H1 (cell line): Measurements from ENCODE around the gene FOXN3. TPM values are rescaled to one million over a fixed set of nuclear protein-coding genes. Genes with fewer than 3 reads are reported as not detected.

ENCODE experiments used
- BACH1 ChIP-seq: IDR thresholded peaks from 2 replicates; pipeline ENCODE4 v1.6.1; 2012; ENCODE audit warnings: low read length, improper control_type of control experiment
- CEBPB ChIP-seq: IDR thresholded peaks from 2 replicates; pipeline ENCODE4 v1.6.1; 2012; ENCODE audit warnings: low read depth, low read length
- HDAC6 ChIP-seq: IDR thresholded peaks from one replicate; pipeline ENCODE4 v1.7.1; 2012; ENCODE audit warnings: low read depth, mild to moderate bottlenecking, inconsistent platforms, low read length, moderate library complexity
- KDM1A ChIP-seq: fragments of 200-600, 300-600 bp; sonication (generic); IDR thresholded peaks from 2 replicates; pipeline ENCODE4 v1.7.1; 2016; ENCODE audit warnings: mild to moderate bottlenecking, low read length, borderline replicate concordance
- POU5F1 ChIP-seq: IDR thresholded peaks from 2 replicates; pipeline ENCODE4 v1.6.1; 2011; ENCODE audit warnings: low read depth, mild to moderate bottlenecking, low read length, moderate library complexity
- RBBP5 ChIP-seq: IDR thresholded peaks from 2 replicates; pipeline ENCODE4 v1.7.1; 2012; ENCODE audit warnings: low read depth, mild to moderate bottlenecking, inconsistent platforms, low read length, moderate library complexity, borderline replicate concordance
- RXRA ChIP-seq: IDR thresholded peaks from 2 replicates; pipeline ENCODE4 v1.6.1; 2011; ENCODE audit warnings: low read depth, mild to moderate bottlenecking, low read length, moderate library complexity; ENCODE audit not compliant: insufficient read depth
- polyA plus RNA-seq, 7 experiments: library from polyadenylated mRNA; depleted of rRNA in 3 of 7; stranded (reverse) in 5 of 7; unstranded in 2 of 7; fragments of >200 nt in 5 of 7; fragments of 200-250 nt in 2 of 7; gene quantifications; 1 replicate in 5 of 7; 2 replicates in 1 of 7; 4 replicates in 1 of 7; pipeline versions ENCODE4 v1.2.1 to v1.2.3, GENCODE V29; 2011 to 2013; ENCODE audit warnings: missing spikeins in 2 of 7, mixed read lengths in 2 of 7
- total RNA-seq: library from RNA; stranded (reverse); fragmentation: NEBNext Ultra II Directional; extraction: Animal tissue kit (Norgen Biotek cat#: 25700); gene quantifications from 2 replicates; pipeline ENCODE4 v1.2.1, GENCODE V29; 2021

The FOXN3 gene
- total and polyA plus RNA-seq, 2 of the 8 experiments (the other 6 are each of a cell fraction or from before 2014, with no cell fraction given): 52.6 to 178 TPM

- TF ChIP-seq KDM1A (no peak), POU5F1 (no peak), RBBP5 (no peak), CEBPB (no peak), RXRA (no peak), BACH1 (no peak), HDAC6 (no peak)
Measured at GRCh38 chr14:89419973-89420482, 3.0 kb upstream of the FOXN3 start (continued).
